GM18520 (cell line): ENCODE results near the gene GNAQ.
"Not testable (repeated sequence)": the region's sequence is repeated elsewhere in the genome, so short reads cannot be mapped to it uniquely, and the experiment has no call there.

Source experiments
- ATAC-seq: cut with Tn5 transposase; IDR thresholded peaks from one replicate; pipeline ENCODE4 v1.9.1; 2021; ENCODE audit not compliant: unreplicated experiment

Gene GNAQ

GRCh38 chr9:77798140-77798539 is 233.5 kb downstream of the GNAQ start:
- ATAC-seq: no peak

GRCh38 chr9:77794985-77795384 is 236.6 kb downstream of the GNAQ start:
- ATAC-seq: no peak

GRCh38 chr9:77793849-77794248 is 237.8 kb downstream of the GNAQ start:
- no peak for ATAC-seq

GRCh38 chr9:77789891-77790290 is 241.7 kb downstream of the GNAQ start:
- ATAC-seq: no peak

- ATAC-seq: no peak
Measured at GRCh38 chr9:77785341-77785740, 246.3 kb downstream of the GNAQ start.

GRCh38 chr9:77783518-77783917 is 248.1 kb downstream of the GNAQ start:
- ATAC-seq: no peak

- no peak for ATAC-seq
Measured at GRCh38 chr9:77779010-77779409, 252.6 kb downstream of the GNAQ start.

- no peak for ATAC-seq
Measured at GRCh38 chr9:77773381-77773780, 258.2 kb downstream of the GNAQ start.

GRCh38 chr9:77772646-77773045 is 259.0 kb downstream of the GNAQ start:
- ATAC-seq: no peak

- no peak for ATAC-seq
Measured at GRCh38 chr9:77771171-77771570, 260.4 kb downstream of the GNAQ start.

GRCh38 chr9:77770340-77770739 is 261.3 kb downstream of the GNAQ start:
- no peak for ATAC-seq

GRCh38 chr9:77769246-77769645 is 262.4 kb downstream of the GNAQ start:
- ATAC-seq: no peak

GRCh38 chr9:77766587-77766986 is 265.0 kb downstream of the GNAQ start:
- ATAC-seq: no peak

- ATAC-seq: no peak
Measured at GRCh38 chr9:77765781-77766259, 265.8 kb downstream of the GNAQ start.

- no peak for ATAC-seq
Measured at GRCh38 chr9:77764894-77765780, 266.5 kb downstream of the GNAQ start.

GRCh38 chr9:77763566-77763965 is 268.0 kb downstream of the GNAQ start:
- no peak for ATAC-seq

GRCh38 chr9:77760919-77761318 is 270.7 kb downstream of the GNAQ start:
- not testable (repeated sequence) for ATAC-seq

- no peak for ATAC-seq
Measured at GRCh38 chr9:77759391-77759790, 272.2 kb downstream of the GNAQ start.

- no peak for ATAC-seq
Measured at GRCh38 chr9:77756449-77756848, 275.2 kb downstream of the GNAQ start.

GRCh38 chr9:77753180-77753579 is 278.4 kb downstream of the GNAQ start:
- no peak for ATAC-seq

- no peak for ATAC-seq
Measured at GRCh38 chr9:77752554-77752953, 279.1 kb downstream of the GNAQ start.

GRCh38 chr9:77751341-77752091 is 280.1 kb downstream of the GNAQ start:
- ATAC-seq: no peak
